BJ (cell line): Measurements from ENCODE around the gene KRTAP4-12. TPM values are rescaled to one million over a fixed set of nuclear protein-coding genes. Genes with fewer than 3 reads are reported as not detected.
"Not testable (repeated sequence)": the region's sequence is repeated elsewhere in the genome, so short reads cannot be mapped to it uniquely, and the experiment has no call there.

Source experiments
- CTCF ChIA-PET: fragments of 350-600 bp; formaldehyde crosslinking; extraction: SDS; loops from one replicate; lab custom pipeline; 2021; ENCODE audit warnings: antibody characterized with exemption, inconsistent platforms; lab: Yijun Ruan, JAX
- POLR2A ChIA-PET: fragments of 300-600 bp; sonication (Branson Sonifier 250); formaldehyde crosslinking; extraction: SDS; loops from one replicate; lab custom pipeline; 2021; ENCODE audit warnings: antibody characterized with exemption; lab: Charles Lee
- DNase-seq: peaks from one replicate; pipeline ENCODE4 v3.0.0-alpha.2; 2011; ENCODE audit warnings: low read depth
- H3K27me3 ChIP-seq: 2 replicates; pipeline ENCODE4 v1.6.0; 2011; ENCODE audit warnings: low read length; ENCODE audit not compliant: control insufficient read depth, insufficient read depth
- H3K36me3 ChIP-seq: 2 replicates; pipeline ENCODE4 v1.5.1; 2011; ENCODE audit warnings: low read length; ENCODE audit not compliant: control insufficient read depth, insufficient read depth
- H3K4me3 ChIP-seq: 2 replicates; pipeline ENCODE4 v1.5.1; 2011; ENCODE audit warnings: low read depth, mild to moderate bottlenecking, control low read depth, low read length
- CTCF ChIP-seq: IDR thresholded peaks from 2 replicates; pipeline ENCODE4 v1.5.1; 2011; ENCODE audit warnings: low read depth, mild to moderate bottlenecking, control low read depth, inconsistent platforms, low read length, moderate library complexity; ENCODE audit not compliant: insufficient read depth
- polyA plus RNA-seq: library from polyadenylated mRNA; depleted of rRNA; stranded (reverse); fragments of >200 nt; gene quantifications from 2 replicates; pipeline ENCODE4 v1.2.3, GENCODE V29; 2011

The KRTAP4-12 gene
- polyA plus RNA-seq, 1 experiment: 0.11 TPM

- POLR2A ChIA-PET: no interaction called here
- no peak for DNase-seq
- CTCF ChIA-PET: interaction anchor here (0.8 kb wide), 1 partner anchor 246 kb away, joined by 4 read pairs; no protein-coding TSS in a partner anchor
- no peak for TF ChIP-seq CTCF
- Histone ChIP-seq H3K27me3 (no peaks in the 10 kb centered on the region), H3K36me3 (no peaks in the 10 kb centered on the region), H3K4me3 (no peak within 1 kb of the TSS)
Observed at GRCh38 chr17:41101586-41102259, 22.3 kb downstream of the KRTAP4-12 start, which contains the start of gene KRTAP4-16. KRTAP4-16 (minus strand) TSS chr17:41102209; CDS start chr17:41102209, 0 bp downstream.

GRCh38 chr17:41099682-41100480 is 24.1 kb downstream of the KRTAP4-12 start:
- H3K4me3 ChIP-seq, H3K36me3 ChIP-seq, CTCF ChIA-PET, H3K27me3 ChIP-seq: not testable (repeated sequence)
- peak; percentile 85 for DNase-seq
- POLR2A ChIA-PET: interaction anchor here (0.6 kb wide), 2 partner anchors 86 to 193 kb away, joined by 3 to 5 read pairs; no protein-coding TSS in a partner anchor

GRCh38 chr17:41098481-41098880 is 25.5 kb downstream of the KRTAP4-12 start:
- ChIA-PET POLR2A (no interaction called here), CTCF (no interaction called here)
- H3K36me3 ChIP-seq: no peaks in the 10 kb centered on the region
- TF ChIP-seq CTCF: no peak
- peak; percentile 64 for DNase-seq
- no peaks in the 10 kb centered on the region for H3K27me3 ChIP-seq
- no peak overlapping the region for H3K4me3 ChIP-seq

- ChIA-PET POLR2A (no interaction called here), CTCF (interaction anchor here (1.1 kb wide), 1 partner anchor 13 kb away, joined by 3 read pairs; no protein-coding TSS in a partner anchor)
- H3K36me3 ChIP-seq: no peaks in the 10 kb centered on the region
- H3K27me3 ChIP-seq: no peaks in the 10 kb centered on the region
- TF ChIP-seq CTCF: no peak
- no peak for DNase-seq
- H3K4me3 ChIP-seq: no peak within 1 kb of the TSS
Observed at GRCh38 chr17:41098042-41098441, 25.9 kb downstream of the KRTAP4-12 start, which contains the start of gene KRTAP4-8. KRTAP4-8 (minus strand) TSS chr17:41098142; CDS start chr17:41098084, 58 bp downstream.

GRCh38 chr17:41096055-41096454 is 27.9 kb downstream of the KRTAP4-12 start:
- H3K4me3 ChIP-seq: no peak overlapping the region
- TF ChIP-seq CTCF: no peak
- H3K27me3 ChIP-seq: no peaks in the 10 kb centered on the region
- H3K36me3 ChIP-seq: no peaks in the 10 kb centered on the region
- CTCF ChIA-PET: interaction anchor here (0.8 kb wide), 1 partner anchor 290 kb away, joined by 3 read pairs; no protein-coding TSS in a partner anchor
- POLR2A ChIA-PET: no interaction called here
- DNase-seq: no peak

GRCh38 chr17:41088760-41089352 is 35.1 kb downstream of the KRTAP4-12 start:
- DNase-seq, H3K36me3 ChIP-seq, POLR2A ChIA-PET, H3K27me3 ChIP-seq, H3K4me3 ChIP-seq: not testable (repeated sequence)
- CTCF ChIA-PET: interaction anchor here (0.8 kb wide), 1 partner anchor 14 kb away, joined by 3 read pairs; no protein-coding TSS in a partner anchor

GRCh38 chr17:41084100-41084856 is 39.7 kb downstream of the KRTAP4-12 start, which contains the start of gene KRTAP4-7:
KRTAP4-7 (plus strand) TSS chr17:41084150; CDS start chr17:41084207, 57 bp downstream.
- DNase-seq, H3K4me3 ChIP-seq, H3K27me3 ChIP-seq, H3K36me3 ChIP-seq, POLR2A ChIA-PET: not testable (repeated sequence)
- CTCF ChIA-PET: interaction anchor here (0.9 kb wide), 1 partner anchor 13 kb away, joined by 3 read pairs; the partner anchor contains the start of gene KRTAP4-8
